Activated naive CD4-positive, alpha-beta T cell treated with Interleukin-2 at 50 U/mL for 16 hours (primary cell): ENCODE measurements around the gene OR52E5.

Experiments
- DNase-seq: peaks from one replicate; pipeline ENCODE4 v3.0.0-alpha.2; 2020

Gene OR52E5

GRCh38 chr11:5892908-5893307, at the start of gene OR52E5:
TSS of gene OR52E5 (plus strand) at chr11:5893208. CDS start at chr11:5900777, 7,569 bp downstream.
- DNase-seq: no peak

GRCh38 chr11:5846701-5847100, 46.3 kb upstream of the OR52E5 start:
- no peak for DNase-seq

- no peak for DNase-seq
Observed at GRCh38 chr11:5847711-5848110, 45.3 kb upstream of the OR52E5 start.

GRCh38 chr11:5851002-5851401, 42.0 kb upstream of the OR52E5 start:
- no peak for DNase-seq

- DNase-seq: no peak
Observed at GRCh38 chr11:5857590-5857989, 35.4 kb upstream of the OR52E5 start, which contains the start of gene OR52E8. TSS of gene OR52E8 (minus strand) at chr11:5857690. CDS start at chr11:5857690, 0 bp downstream.

GRCh38 chr11:5865826-5866225, 27.2 kb upstream of the OR52E5 start:
- no peak for DNase-seq

GRCh38 chr11:5878564-5878963, 14.4 kb upstream of the OR52E5 start:
- no peak for DNase-seq

GRCh38 chr11:5880329-5880728, 12.7 kb upstream of the OR52E5 start, which contains the start of gene OR52E4:
TSS of gene OR52E4 (plus strand) at chr11:5880629. CDS start at chr11:5884293, 3,664 bp downstream.
- DNase-seq: no peak

GRCh38 chr11:5881756-5882155, 11.3 kb upstream of the OR52E5 start:
- no peak for DNase-seq

- DNase-seq: no peak
Observed at GRCh38 chr11:5887172-5887571, 5.8 kb upstream of the OR52E5 start.

GRCh38 chr11:5887661-5888060, 5.3 kb upstream of the OR52E5 start:
- DNase-seq: no peak

GRCh38 chr11:5891216-5891800, 1.7 kb upstream of the OR52E5 start:
- no peak for DNase-seq

GRCh38 chr11:5899534-5899933, 6.5 kb downstream of the OR52E5 start:
- DNase-seq: no peak

GRCh38 chr11:5910540-5910939, 17.5 kb downstream of the OR52E5 start:
- DNase-seq: no peak

- peak; percentile 11 for DNase-seq
Observed at GRCh38 chr11:5922749-5923426, 29.9 kb downstream of the OR52E5 start.

GRCh38 chr11:5923427-5923776, 30.4 kb downstream of the OR52E5 start:
- no peak for DNase-seq

- no peak for DNase-seq
Observed at GRCh38 chr11:5923794-5924193, 30.8 kb downstream of the OR52E5 start.

GRCh38 chr11:5928271-5928670, 35.3 kb downstream of the OR52E5 start:
- no peak for DNase-seq

- DNase-seq: no peak
Observed at GRCh38 chr11:5928811-5929210, 35.8 kb downstream of the OR52E5 start.

GRCh38 chr11:5929571-5930368, 36.8 kb downstream of the OR52E5 start:
- DNase-seq: no peak

GRCh38 chr11:5930614-5931013, 37.6 kb downstream of the OR52E5 start:
- no peak for DNase-seq

GRCh38 chr11:5931061-5931460, 38.1 kb downstream of the OR52E5 start:
- no peak for DNase-seq

- DNase-seq: no peak
Observed at GRCh38 chr11:5932671-5933070, 39.7 kb downstream of the OR52E5 start.

- no peak for DNase-seq
Observed at GRCh38 chr11:5933116-5933515, 40.1 kb downstream of the OR52E5 start.
